PC-3 (cell line): ENCODE measurements around the gene SMIM11. TPM values are rescaled to one million over a fixed set of nuclear protein-coding genes. Genes with fewer than 3 reads are reported as not detected.
"Not testable (repeated sequence)": the region's sequence is repeated elsewhere in the genome, so short reads cannot be mapped to it uniquely, and the experiment has no call there.

Experiments
- ATAC-seq: fragments of 200-7000 bp; cut with Tn5 transposase; 2 replicates; pipeline ENCODE4 v1.9.1; 2020; ENCODE audit warnings: mild to moderate bottlenecking, moderate library complexity
- BruUV-seq: library from RNA; stranded (reverse); fragments of 400-500 nt; replicated peaks from 2 replicates; lab custom pipeline; 2021; lab: Mats Ljungman, UMichigan
- CTCF ChIA-PET: fragments of 300-600 bp; sonication (Branson Sonifier 250); formaldehyde crosslinking; loops from one replicate; lab custom pipeline; 2022; ENCODE audit warnings: antibody characterized with exemption; lab: Charles Lee
- POLR2A ChIA-PET: fragments of 300-600 bp; sonication (Branson Sonifier 250); formaldehyde crosslinking; loops from one replicate; lab custom pipeline; 2022; ENCODE audit warnings: antibody characterized with exemption; ENCODE audit not compliant: unreplicated experiment; lab: Charles Lee
- DNase-seq: peaks from one replicate; pipeline ENCODE4 v3.0.0-alpha.2; 2015
- H2AFZ ChIP-seq: fragments of 300-600 bp; sonication (generic); 2 replicates; pipeline ENCODE4 v1.6.0; 2016; ENCODE audit warnings: antibody characterized with exemption, low read length
- H3F3A ChIP-seq: fragments of 300-600 bp; sonication (generic); one replicate; pipeline ENCODE4 v1.6.0; 2017; ENCODE audit warnings: antibody characterized with exemption, low read length, control low read depth, mild to moderate bottlenecking; ENCODE audit not compliant: unreplicated experiment
- H3K27ac ChIP-seq: fragments of 300-600 bp; sonication (generic); 2 replicates; pipeline ENCODE4 v1.5.1; 2016; ENCODE audit warnings: mild to moderate bottlenecking, low read length
- H3K27me3 ChIP-seq: fragments of 300-600 bp; sonication (generic); 2 replicates; pipeline ENCODE4 v1.6.1; 2016; ENCODE audit warnings: low read length, mixed read lengths
- H3K36me3 ChIP-seq: fragments of 300-600 bp; sonication (generic); 2 replicates; pipeline ENCODE4 v1.6.1; 2016; ENCODE audit warnings: low read depth, mixed run types, low read length, mixed read lengths
- H3K4me1 ChIP-seq: fragments of 300-600 bp; sonication (generic); 2 replicates; pipeline ENCODE4 v1.5.1; 2016; ENCODE audit warnings: low read length; ENCODE audit not compliant: insufficient read depth
- H3K4me2 ChIP-seq: fragments of 300-600 bp; sonication (generic); 2 replicates; pipeline ENCODE4 v1.6.0; 2016; ENCODE audit warnings: low read length
- H3K4me3 ChIP-seq: fragments of 300-600 bp; sonication (generic); 2 replicates; pipeline ENCODE4 v1.5.1; 2016; ENCODE audit warnings: mild to moderate bottlenecking, low read length, mixed read lengths
- H3K79me2 ChIP-seq: fragments of 300-600 bp; sonication (generic); 2 replicates; pipeline ENCODE4 v1.6.1; 2017; ENCODE audit warnings: low read length, mixed read lengths
- H3K9ac ChIP-seq: fragments of 300-600 bp; sonication (generic); 2 replicates; pipeline ENCODE4 v1.6.0; 2016; ENCODE audit warnings: mild to moderate bottlenecking, low read length
- H3K9me2 ChIP-seq: fragments of 300-600 bp; sonication (generic); replicated peaks from 2 replicates; pipeline ENCODE4 v1.6.1; 2016; ENCODE audit warnings: mixed run types, low read length, mixed read lengths
- H3K9me3 ChIP-seq: fragments of 300-600 bp; sonication (generic); 2 replicates; pipeline ENCODE4 v1.6.1; 2016; ENCODE audit warnings: low read length, mixed read lengths
- H4K20me1 ChIP-seq: fragments of 300-600 bp; sonication (generic); 2 replicates; pipeline ENCODE4 v1.6.1; 2016; ENCODE audit warnings: low read length, mixed read lengths
- EZH2 ChIP-seq: fragments of 300-600 bp; sonication (generic); IDR thresholded peaks from one replicate; pipeline ENCODE4 v1.6.1; 2017; ENCODE audit warnings: antibody characterized with exemption, mild to moderate bottlenecking, low read length; ENCODE audit not compliant: unreplicated experiment
- EZH2phosphoT487 ChIP-seq: fragments of 300-600 bp; sonication (generic); IDR thresholded peaks from 2 replicates; pipeline ENCODE4 v1.6.1; 2018; ENCODE audit warnings: mild to moderate bottlenecking, antibody characterized with exemption, low read length, borderline replicate concordance
- intact Hi-C: fragments of 100-400 bp; cut with micrococcal nuclease; formaldehyde crosslinking; loops from 2 replicates; pipeline ENCODE4 v1.9.0; 2023
- total RNA-seq: library from RNA; depleted of rRNA; stranded (reverse); fragments of >200 nt; gene quantifications from 2 replicates; pipeline ENCODE4 v1.2.3, GENCODE V29; 2014
- TF ChIP-seq, protein P1 (sequence below): fragments of 300-600 bp; sonication (generic); conservative IDR thresholded peaks from 2 replicates; pipeline ENCODE4 v1.5.1; 2017; ENCODE audit warnings: antibody characterized with exemption, low read depth, mild to moderate bottlenecking, low read length

SMIM11 gene
- total RNA-seq, 1 experiment from 2014 or later, result 39.8 TPM

DNA sequence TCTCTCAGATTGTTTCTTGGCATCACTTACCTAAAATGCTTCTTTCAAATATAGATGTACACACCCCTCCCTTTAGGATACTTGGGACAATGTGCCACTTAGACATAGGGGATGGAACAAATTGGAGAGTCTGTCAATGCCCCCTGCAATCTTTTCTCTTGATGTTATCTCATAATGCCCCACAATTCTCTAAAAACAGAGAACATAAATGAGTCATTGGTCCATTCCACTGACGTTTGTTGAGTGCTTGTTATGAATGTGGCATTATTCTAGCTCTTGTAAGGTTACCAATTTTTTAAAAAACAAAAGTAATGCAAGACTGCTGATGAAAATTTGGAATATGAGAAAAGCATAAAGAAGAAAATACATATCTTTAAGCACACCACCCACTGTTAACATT lies 5.6 kb upstream of the SMIM11 start:
- no peak overlapping the region for H3K4me2 ChIP-seq
- no peaks in the 10 kb centered on the region for H3K9me2 ChIP-seq
- H3K4me1 ChIP-seq, result no peaks in the 10 kb centered on the region
- H3K79me2 ChIP-seq, result no peaks in the 10 kb centered on the region
- H2AFZ ChIP-seq, result no peak overlapping the region
- intact Hi-C loops, result no loop called here
- no peaks in the 10 kb centered on the region for H4K20me1 ChIP-seq
- ATAC-seq (no peak), DNase-seq (no peak)
- H3K4me3 ChIP-seq, result no peak overlapping the region
- no peak overlapping the region for H3K27ac ChIP-seq
- no peaks in the 10 kb centered on the region for H3K27me3 ChIP-seq
- no peak overlapping the region for H3K9ac ChIP-seq
- TF ChIP-seq EZH2, result no peak
- no peak for TF ChIP-seq EZH2phosphoT487
- TF ChIP-seq, protein P1, sequence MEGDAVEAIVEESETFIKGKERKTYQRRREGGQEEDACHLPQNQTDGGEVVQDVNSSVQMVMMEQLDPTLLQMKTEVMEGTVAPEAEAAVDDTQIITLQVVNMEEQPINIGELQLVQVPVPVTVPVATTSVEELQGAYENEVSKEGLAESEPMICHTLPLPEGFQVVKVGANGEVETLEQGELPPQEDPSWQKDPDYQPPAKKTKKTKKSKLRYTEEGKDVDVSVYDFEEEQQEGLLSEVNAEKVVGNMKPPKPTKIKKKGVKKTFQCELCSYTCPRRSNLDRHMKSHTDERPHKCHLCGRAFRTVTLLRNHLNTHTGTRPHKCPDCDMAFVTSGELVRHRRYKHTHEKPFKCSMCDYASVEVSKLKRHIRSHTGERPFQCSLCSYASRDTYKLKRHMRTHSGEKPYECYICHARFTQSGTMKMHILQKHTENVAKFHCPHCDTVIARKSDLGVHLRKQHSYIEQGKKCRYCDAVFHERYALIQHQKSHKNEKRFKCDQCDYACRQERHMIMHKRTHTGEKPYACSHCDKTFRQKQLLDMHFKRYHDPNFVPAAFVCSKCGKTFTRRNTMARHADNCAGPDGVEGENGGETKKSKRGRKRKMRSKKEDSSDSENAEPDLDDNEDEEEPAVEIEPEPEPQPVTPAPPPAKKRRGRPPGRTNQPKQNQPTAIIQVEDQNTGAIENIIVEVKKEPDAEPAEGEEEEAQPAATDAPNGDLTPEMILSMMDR, result no peak
- BruUV-seq, result no TSS peak
- H3K36me3 ChIP-seq, result no peaks in the 10 kb centered on the region
- POLR2A ChIA-PET, result no interaction called here
- H3F3A ChIP-seq, result no peaks in the 10 kb centered on the region
- CTCF ChIA-PET, result no interaction called here
- H3K9me3 ChIP-seq, result no peaks in the 10 kb centered on the region

DNA sequence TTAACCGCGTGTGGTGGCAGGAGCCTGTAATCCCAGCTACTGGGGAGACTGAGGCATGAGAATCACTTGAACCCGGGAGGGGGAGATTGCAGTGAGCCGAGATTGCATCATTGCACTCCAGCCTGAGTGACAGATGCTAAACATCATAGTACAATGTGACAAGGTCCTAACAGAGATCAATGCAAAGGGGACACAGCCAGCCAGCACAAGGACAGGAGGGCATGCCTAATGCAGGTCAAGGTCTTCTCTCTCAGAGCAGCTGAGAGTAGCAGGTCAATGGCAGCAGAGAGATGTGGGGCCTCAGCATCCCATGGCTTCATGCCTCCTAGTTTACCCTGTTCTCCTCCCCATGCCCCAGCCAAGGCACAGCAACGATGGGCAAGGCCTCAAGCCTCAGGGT lies 3.0 kb upstream of the SMIM11 start:
- H3F3A ChIP-seq, result no peaks in the 10 kb centered on the region
- no peaks in the 10 kb centered on the region for H3K4me1 ChIP-seq
- TF ChIP-seq EZH2phosphoT487 (no peak), EZH2 (no peak)
- TF ChIP-seq, protein P1, result no peak
- intact Hi-C loops, result no loop called here
- H2AFZ ChIP-seq, result no peak overlapping the region
- no peaks in the 10 kb centered on the region for H4K20me1 ChIP-seq
- DNase-seq (no peak), ATAC-seq (no peak)
- H3K9me2 ChIP-seq, result no peaks in the 10 kb centered on the region
- no peak overlapping the region for H3K4me3 ChIP-seq
- H3K27ac ChIP-seq, result no peak overlapping the region
- no TSS peak for BruUV-seq
- H3K9ac ChIP-seq, result no peak overlapping the region
- no peaks in the 10 kb centered on the region for H3K79me2 ChIP-seq
- no peak overlapping the region for H3K4me2 ChIP-seq
- H3K27me3 ChIP-seq, result no peaks in the 10 kb centered on the region
- POLR2A ChIA-PET, result no interaction called here
- H3K9me3 ChIP-seq, result no peaks in the 10 kb centered on the region
- CTCF ChIA-PET, result no interaction called here
- no peaks in the 10 kb centered on the region for H3K36me3 ChIP-seq

DNA sequence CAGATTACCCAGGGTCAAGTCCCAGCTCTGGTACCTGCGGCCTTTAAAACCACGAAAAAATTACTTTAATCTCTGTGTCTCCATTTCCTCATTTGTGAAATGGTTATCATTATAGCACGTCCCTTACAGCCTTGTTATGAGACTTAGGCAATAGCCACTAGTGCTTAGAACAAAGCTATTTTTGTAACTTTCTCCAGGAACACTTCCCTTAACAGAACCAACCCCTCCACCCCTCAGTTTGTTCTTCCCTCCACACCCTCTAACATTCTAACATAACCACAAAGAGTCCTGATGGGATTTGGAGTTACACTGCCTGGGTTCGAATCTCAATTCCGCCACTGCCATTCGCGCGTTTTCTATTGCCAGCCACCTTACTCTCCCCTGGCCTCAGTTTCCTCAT lies 845 bp upstream of the SMIM11 start:
- H4K20me1 ChIP-seq, intact Hi-C loops, DNase-seq, H3K79me2 ChIP-seq, H3K9ac ChIP-seq, ATAC-seq, H3K9me2 ChIP-seq, H3K4me2 ChIP-seq, H3K9me3 ChIP-seq, BruUV-seq, POLR2A ChIA-PET, H3K27me3 ChIP-seq, H2AFZ ChIP-seq, H3F3A ChIP-seq, CTCF ChIA-PET, H3K27ac ChIP-seq, H3K36me3 ChIP-seq, H3K4me1 ChIP-seq, H3K4me3 ChIP-seq: not testable (repeated sequence)

GRCh38 chr21:34375619-34375972 lies 289 bp downstream of the SMIM11 start:
- H3K9me3 ChIP-seq, H3K27ac ChIP-seq, H3K27me3 ChIP-seq, H3K4me3 ChIP-seq, H3K9ac ChIP-seq, H3K4me1 ChIP-seq, H3F3A ChIP-seq, H3K9me2 ChIP-seq, intact Hi-C loops, POLR2A ChIA-PET, DNase-seq, CTCF ChIA-PET, H3K4me2 ChIP-seq, H4K20me1 ChIP-seq, H2AFZ ChIP-seq, BruUV-seq, H3K79me2 ChIP-seq, H3K36me3 ChIP-seq: not testable (repeated sequence)
- peak; percentile 70 for ATAC-seq

DNA sequence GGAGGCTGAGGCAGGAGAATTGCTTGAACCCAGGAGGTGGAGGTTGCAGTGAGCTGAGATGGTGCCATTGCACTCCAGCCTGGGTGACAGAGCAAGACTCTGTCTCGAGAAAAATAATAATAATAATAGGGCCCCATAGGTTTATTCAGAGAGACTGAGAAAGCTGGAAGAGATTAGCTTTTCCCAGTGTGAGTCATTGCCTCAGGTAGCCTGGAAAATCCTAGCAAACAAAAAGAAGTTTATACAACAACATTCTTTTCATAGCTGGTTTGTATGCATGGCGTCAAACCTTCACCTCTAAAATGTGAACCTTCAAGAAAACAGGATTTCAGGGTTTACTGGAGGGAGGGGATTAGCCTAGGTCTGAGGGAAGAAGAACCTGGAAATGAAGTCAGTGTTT lies 7.8 kb downstream of the SMIM11 start:
- H3K4me2 ChIP-seq, H3K9me3 ChIP-seq, H3K27me3 ChIP-seq, H3F3A ChIP-seq, CTCF ChIA-PET, H3K4me1 ChIP-seq, BruUV-seq, H4K20me1 ChIP-seq, intact Hi-C loops, H2AFZ ChIP-seq, H3K36me3 ChIP-seq, POLR2A ChIA-PET, H3K9me2 ChIP-seq, H3K79me2 ChIP-seq, H3K27ac ChIP-seq, DNase-seq, H3K4me3 ChIP-seq, H3K9ac ChIP-seq: not testable (repeated sequence)
- ATAC-seq, result peak; percentile 74
